Urothelium cell line (cell line): Measurements from ENCODE around the gene DRICH1.
"Not testable (repeated sequence)": the region's sequence is repeated elsewhere in the genome, so short reads cannot be mapped to it uniquely, and the experiment has no call there.

Experiments
- DNase-seq: peaks from one replicate; pipeline ENCODE4 v3.0.0; 2011; ENCODE audit warnings: low spot score, mixed read lengths
- FAIRE-seq: peaks from 2 replicates; lab custom pipeline; 2011; peaks lifted over from hg19 to GRCh38; lab: Jason Lieb, UNC

DRICH1 gene

GRCh38 chr22:23651676-23652075 is 19.6 kb upstream of the DRICH1 start:
- FAIRE-seq = no peak
- DNase-seq = no peak

DNA sequence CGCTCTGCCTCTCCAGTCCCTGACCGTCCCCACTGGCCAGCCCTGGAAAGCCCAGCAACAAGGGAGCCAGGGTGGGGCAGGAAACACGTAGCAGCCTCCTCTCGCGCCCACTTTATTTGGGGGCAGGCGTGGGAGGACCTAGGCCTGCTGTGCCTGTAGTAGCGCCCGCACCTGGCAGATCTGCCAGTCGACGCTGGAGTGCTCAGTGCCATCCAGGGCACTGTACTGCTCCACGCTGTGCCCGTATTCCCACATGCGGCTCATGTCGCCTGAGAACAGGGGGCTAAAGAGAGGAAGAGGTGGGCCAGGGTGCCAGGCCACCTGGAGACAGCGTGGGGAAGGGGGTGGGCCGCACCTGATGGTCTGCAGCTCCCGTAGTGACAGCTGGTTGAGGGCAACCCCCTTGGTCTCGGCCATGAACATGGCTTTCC is 17.0 kb upstream of the DRICH1 start:
- FAIRE-seq (no peak), DNase-seq (no peak)

DNA sequence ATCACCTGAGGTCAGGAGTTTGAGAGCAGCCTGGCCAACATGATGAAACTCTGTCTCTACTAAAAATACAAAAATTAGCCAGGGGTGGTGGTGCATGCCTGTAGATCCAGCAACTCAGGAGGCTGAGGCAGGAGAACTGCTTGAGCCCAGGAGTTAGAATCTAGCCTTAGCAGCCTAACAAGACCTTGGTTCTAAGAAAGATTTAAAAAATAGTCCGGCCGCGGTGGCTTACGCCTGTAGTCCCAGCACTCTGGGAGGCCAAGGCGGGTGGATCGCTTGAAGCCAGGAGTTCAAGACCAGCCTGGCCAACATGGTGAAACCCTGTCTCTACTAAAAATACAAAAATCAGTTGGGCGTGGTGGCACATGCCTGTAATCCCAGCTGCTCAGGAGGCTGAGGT is 14.4 kb upstream of the DRICH1 start:
- not testable (repeated sequence) for DNase-seq, FAIRE-seq

DNA sequence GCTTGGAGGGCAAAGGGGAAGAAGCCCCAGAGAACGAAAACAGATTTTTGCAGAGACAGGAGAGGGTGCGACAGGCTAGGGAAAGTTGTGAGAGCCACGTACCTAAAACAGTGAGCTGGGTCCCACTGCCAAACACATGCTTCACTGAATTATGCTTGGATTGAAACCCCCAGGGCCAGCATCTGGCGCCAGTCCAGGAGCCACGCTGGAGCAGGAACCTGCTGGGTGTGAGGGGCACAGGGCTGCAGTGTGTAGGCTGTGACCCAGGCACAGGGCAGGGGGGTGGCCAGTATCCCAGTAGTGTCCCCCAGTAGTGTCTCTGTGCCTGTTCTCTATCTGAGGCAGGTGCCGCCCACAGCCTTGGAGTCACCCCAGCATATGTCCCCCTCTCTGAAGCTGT is 8.1 kb upstream of the DRICH1 start:
- not testable (repeated sequence) for FAIRE-seq, DNase-seq

- FAIRE-seq (no peak), DNase-seq (no peak)
Measured at GRCh38 chr22:23639661-23640060, 7.5 kb upstream of the DRICH1 start.

- no peak for DNase-seq
- no peak for FAIRE-seq
Measured at GRCh38 chr22:23638611-23639010, 6.5 kb upstream of the DRICH1 start.

GRCh38 chr22:23635291-23635690 is 3.2 kb upstream of the DRICH1 start:
- not testable (repeated sequence) for DNase-seq, FAIRE-seq

- peak; percentile 87 for FAIRE-seq
- not testable (repeated sequence) for DNase-seq
Measured at GRCh38 chr22:23628056-23628743, 3.9 kb downstream of the DRICH1 start.

GRCh38 chr22:23627401-23628055 is 4.6 kb downstream of the DRICH1 start:
- FAIRE-seq = peak; percentile 95
- not testable (repeated sequence) for DNase-seq

- no peak for DNase-seq
- FAIRE-seq = peak; percentile 96
Measured at GRCh38 chr22:23626286-23626975, 5.7 kb downstream of the DRICH1 start.

DNA sequence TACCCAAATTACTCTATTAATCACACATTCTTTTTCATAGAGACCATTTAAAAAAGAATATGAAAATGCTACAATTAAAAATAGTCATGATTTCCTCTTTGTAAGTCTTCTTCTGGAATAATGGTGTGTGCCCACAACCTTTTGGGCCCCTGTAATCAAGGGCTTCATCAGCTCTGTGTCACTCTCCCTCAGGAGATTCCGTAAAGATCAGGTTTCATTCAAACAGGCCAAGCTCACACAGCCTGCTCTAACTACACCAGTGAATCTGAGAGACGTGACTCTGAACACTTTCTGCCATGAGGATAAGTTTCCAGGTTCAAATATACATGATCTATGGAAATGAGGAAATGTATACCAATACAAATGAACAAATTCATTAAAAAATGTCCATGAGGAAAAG is 9.5 kb downstream of the DRICH1 start:
- FAIRE-seq = no peak

DNA sequence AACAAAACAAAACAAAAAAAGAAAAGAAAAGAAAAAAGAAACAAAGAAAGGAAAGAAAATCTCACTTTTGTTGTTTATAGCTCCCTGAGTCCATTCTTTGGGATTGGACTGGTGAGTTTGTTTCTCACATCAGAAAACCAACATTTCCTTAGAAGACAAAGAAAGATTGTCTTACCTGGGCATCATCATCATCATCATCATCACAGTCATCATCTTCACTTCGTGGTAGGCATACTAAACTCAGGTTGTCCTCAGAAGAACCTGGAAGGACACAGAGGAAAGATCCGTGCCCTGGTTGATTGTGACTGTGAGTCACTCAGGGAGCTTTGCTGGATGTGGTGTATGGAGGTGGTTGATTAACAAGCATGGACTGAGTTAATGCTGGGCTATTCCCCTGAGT is 10.2 kb downstream of the DRICH1 start:
- DNase-seq = not testable (repeated sequence)
- FAIRE-seq = peak; percentile 94

More for the DNA sequence above, 9.5 kb downstream of the DRICH1 start:
- DNase-seq = no peak

GRCh38 chr22:23621082-23621780 is 10.9 kb downstream of the DRICH1 start:
- no peak for FAIRE-seq
- DNase-seq = no peak

DNA sequence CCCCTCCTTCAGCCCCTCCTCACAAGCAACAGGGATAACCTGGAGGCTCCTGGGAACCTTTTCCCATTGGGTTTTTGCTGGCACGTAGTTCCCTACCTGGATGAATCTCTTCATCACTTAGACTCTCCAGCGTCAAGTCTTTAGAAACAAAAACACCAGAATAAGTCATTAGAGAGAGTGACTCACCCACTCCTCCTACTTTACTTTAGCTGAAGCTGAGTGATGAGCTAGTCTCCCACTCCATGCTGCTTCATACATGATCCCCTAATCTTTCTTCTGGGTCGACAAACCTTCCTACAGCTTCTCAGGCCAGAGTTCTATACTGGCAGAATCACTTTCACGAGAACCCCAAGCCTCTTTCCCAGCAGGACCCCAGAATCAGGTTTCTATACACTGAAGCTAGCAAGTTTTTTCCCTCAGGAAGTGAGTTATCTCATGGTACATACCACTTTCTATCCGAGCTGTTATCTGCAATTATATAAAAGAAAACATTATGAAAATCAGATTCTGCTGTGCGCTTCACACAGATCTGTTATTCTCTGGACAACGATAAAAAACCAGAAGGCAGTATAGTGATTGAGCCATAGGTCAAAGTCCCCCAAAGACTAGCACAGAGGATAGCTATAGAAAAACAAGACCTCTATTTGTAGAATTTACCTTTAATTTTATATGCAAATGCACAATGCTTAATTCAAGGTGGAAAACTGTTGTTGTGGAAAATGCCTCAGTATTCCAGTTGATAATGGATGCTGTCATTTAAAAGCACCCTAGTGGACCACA is 18.7 kb downstream of the DRICH1 start:
- FAIRE-seq (no peak), DNase-seq (no peak)

DNA sequence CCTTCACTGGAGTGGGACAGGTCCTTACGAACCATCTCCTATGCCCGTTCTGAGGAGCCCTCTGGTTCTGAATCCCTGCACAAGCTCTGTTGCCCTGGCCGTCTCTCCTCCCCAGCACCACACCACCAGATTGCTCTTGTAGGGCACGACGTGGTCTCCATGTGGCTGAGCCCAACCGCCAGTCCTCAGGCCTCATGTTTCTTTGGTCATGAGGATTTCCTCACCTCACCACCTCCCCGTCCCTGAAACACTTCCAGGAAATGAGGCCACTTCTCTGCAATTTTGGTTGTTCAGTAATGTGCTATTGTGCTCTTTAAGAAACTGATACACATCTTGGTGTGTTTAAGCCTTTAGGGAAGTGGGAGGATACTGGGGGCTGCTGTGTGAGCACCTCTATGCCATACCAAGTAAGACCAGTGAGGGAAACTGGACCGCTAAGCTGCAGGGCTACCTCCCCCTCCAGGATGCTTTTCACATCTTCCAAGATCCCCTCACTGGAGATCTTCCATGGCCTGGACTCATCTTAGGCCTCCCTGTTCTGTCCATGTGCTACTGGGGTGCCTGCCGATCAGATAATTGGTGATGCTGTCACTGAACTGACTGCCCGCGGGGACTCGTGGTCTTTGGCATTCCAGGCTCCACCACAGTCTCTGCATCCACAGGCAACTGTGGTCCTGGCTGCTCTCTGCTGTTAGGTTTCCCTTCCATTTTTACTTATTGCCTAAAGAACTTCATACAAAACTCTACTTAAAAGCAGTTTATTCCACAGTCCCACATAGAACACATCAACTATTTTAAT is 21.9 kb downstream of the DRICH1 start:
- FAIRE-seq (peak; percentile 55), DNase-seq (no peak)

DNA sequence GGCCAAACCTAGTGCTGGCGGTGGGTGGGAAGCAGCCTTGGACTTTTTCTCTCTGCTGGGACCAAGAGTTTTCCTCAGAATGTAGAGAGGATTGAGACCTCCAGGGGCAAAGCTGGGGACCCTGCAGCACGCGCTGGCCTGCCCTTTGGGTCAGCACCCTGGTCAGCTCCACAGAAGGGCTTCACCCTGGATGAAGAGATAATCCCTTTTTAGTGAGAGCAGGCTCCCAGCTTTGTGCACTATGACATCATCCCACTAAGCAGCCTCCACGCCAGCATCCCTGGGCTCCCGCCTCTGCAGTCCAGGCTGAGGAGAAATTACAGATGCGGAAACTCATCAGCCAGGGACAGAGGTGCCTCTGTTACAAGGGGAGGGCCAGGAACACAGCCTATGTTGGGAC is 23.5 kb downstream of the DRICH1 start:
- DNase-seq = peak; percentile 51
- no peak for FAIRE-seq

- FAIRE-seq (no peak), DNase-seq (no peak)
Measured at GRCh38 chr22:23606204-23607131, 25.7 kb downstream of the DRICH1 start.

- no peak for FAIRE-seq
Measured at GRCh38 chr22:23604939-23605712, 27.0 kb downstream of the DRICH1 start.

More at GRCh38 chr22:23604939-23605712, 27.0 kb downstream of the DRICH1 start:
- no peak for DNase-seq
